MM.1S (cell line): Measurements from ENCODE around the gene PYCR2.

Experiments
- CTCF ChIP-seq: fragments of 300-600 bp; sonication (generic); IDR thresholded peaks from 2 replicates; pipeline ENCODE4 v1.5.1; 2016; ENCODE audit warnings: antibody characterized with exemption, low read length, mixed read lengths
- EZH2 ChIP-seq: fragments of 300-600 bp; sonication (generic); optimal IDR thresholded peaks from 2 replicates; pipeline ENCODE3; 2017; ENCODE audit warnings: low read depth, mild to moderate bottlenecking, antibody characterized with exemption, low read length, mixed read lengths
- EZH2phosphoT487 ChIP-seq: fragments of 300-600 bp; sonication (generic); IDR thresholded peaks from 2 replicates; pipeline ENCODE4 v1.6.1; 2018; ENCODE audit warnings: antibody characterized with exemption, low read length

- TF ChIP-seq CTCF (no peak), EZH2 (no peak), EZH2phosphoT487 (no peak)
These were observed 32.6 kb downstream of the PYCR2 start for GRCh38 chr1:225891229-225891972.
